Cerebellar cortex (tissue), 1 donor: ENCODE measurements around the gene VAV3.

Source experiments
- DNase-seq: peaks from one replicate; pipeline ENCODE4 v3.0.0-alpha.2; 2015; ENCODE audit warnings: low spot score

VAV3 gene

DNA sequence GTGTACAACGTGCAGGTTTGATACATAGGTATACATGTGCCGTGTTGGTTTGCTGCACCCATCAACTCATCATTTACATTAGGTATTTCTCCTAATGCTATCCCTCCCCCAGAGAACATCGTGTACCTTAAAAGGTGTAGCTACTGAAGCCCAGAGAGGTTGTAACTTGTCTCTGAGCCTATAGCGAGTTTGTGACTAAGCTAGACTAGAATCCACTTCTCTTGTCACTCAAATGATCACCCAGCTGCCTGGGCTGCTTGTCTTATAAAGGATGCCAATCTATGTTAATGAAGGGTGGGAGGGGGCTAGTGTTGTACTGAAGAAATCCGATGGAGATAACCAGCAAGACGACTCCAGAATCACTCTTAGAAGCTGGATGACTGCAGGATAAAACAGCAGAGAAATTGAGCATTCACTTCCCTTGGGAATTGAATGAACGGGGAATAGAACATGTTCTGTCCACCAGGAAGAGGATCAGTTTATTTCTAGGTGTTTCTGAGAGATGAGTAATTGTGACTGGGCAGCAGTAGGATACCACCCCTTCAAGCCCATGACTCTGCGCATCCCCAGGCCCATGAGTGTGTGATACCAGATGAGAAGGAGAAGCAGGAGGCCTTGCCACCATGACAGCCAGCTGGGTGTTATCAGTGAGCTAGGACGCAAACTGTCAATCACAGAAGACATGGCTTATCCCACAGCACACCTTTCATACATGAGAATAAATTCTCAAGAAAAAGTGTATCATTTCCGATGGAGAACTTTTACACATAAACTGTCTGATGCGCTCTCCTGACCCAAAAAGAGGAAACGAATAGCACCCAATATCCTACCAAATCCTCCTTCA lies 433.7 kb downstream of the VAV3 start:
- DNase-seq = no peak

GRCh38 chr1:107530543-107530942 lies 434.4 kb downstream of the VAV3 start:
- DNase-seq = no peak

DNA sequence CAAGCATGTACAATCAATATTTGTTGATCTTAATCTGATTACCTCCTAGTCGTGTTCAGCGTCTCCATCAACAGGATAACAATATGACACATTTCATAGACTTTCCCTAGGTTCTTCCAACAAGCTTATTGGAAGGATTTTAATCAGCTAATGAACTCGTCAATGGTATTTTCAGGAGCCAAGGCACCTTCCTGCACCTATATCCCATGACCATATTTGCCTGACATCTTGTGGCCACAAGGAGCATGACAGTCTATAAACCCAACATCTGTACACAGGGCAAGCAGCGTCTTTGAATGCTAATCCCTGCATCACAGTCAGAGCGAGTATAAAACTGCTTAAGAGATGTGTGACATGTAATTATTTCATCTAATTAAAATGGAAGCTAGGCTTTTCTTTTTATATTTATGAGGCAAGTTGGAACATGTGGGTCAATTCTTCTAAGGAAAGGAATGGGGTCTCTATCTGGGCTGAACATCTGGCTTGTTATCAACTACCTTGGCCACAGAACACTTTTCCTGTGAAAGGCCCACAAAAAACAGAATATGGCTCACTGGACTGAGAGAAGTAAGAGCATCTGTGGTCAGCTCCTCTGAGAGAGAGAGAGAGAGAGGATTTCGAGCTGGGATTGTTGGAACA lies 435.4 kb downstream of the VAV3 start:
- peak; percentile 56 for DNase-seq

DNA sequence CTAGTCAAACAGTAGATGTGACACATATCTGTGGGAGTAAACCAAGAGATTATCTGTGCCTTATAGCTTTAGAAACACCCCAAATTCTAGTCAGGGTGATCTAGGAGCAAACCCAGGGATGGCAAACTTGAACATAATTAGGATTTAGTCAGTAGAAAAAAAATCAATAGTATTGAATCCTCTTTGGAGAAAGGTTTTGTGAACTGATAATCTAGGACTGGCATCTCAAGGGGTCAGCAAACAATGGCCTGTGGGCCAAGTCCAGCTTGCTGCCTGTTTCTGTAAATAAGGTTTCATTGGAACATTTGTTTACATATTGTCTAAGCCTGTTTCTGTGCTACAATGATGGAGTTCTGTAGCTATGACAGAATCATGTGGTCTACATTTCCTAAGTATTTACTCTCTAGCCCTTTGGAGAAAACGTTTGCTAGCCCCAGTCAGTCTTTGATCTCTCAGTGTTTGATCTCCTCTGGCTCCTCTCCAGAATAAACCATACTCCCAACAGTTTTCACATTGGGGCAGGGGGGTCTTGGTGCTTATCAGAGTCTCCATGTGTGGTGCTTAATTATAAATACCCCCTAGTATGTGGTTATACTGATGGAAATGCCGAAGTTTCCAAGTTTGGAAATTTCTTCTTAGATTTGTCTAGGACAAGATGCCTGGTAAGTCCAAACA lies 438.3 kb downstream of the VAV3 start:
- no peak for DNase-seq

- DNase-seq = no peak
These were observed 439.0 kb downstream of the VAV3 start for GRCh38 chr1:107525961-107526360.

DNA sequence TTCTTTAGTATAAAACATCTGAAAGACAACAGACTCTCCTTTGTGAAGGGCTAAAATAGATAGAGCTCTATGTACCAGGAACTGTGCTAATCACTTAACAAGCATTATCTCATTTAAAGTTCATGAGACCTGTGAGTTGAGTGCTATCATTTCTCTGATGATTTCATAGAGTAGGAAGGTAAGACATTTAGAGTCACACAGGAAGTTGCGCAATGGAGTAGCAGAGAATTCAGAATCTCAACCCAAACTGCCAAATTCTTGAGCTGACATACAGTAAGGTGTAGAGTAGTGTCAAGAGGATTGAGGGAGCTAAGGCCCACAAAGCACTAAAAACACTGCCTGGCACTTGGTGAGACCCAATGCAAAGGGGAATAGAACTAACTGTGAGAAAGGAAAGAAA lies 439.8 kb downstream of the VAV3 start:
- DNase-seq = no peak

DNA sequence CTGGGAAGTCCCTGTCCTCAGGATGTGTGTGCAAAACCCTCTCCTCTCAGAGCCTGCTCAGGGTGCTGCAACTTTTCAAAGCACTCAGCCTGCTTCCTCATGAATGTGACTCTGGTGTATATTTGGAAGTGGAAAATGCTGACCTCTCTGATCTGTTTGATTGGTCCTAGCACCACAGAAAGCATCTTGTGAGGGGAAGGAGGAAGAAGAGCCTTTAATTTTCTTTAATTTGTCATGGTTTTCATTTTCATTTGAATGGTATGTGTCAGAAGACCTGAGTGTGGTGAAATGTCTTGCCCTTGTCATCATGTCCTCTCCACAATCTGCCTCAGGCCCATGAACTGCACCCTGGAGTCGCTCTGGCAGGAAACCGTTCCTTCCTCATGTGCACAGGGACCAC lies 440.7 kb downstream of the VAV3 start:
- DNase-seq = no peak

DNA sequence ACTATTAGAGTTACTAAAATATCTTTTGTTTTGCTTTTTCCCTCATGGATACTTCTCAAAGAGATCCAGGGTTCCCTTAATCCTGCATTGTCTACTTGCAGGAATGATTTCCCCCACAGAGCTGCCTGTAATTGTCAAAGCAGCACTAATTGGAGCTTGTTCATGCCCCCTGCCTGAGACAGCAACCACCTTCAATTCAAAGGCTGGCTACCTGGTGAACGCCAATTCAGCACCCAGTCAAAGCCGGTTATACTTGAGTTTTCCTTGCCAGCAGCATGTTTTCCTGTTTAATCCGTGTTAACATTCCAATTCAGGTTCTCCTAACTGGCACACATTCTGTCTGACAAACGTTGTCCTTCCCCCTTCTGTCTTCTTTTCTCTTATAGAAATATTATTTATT lies 441.2 kb downstream of the VAV3 start:
- peak; percentile 16 for DNase-seq

GRCh38 chr1:107523061-107523460 lies 441.9 kb downstream of the VAV3 start:
- DNase-seq = peak; percentile 27
